ENCODE measurements around the gene RPL13.

The RPL13 gene

DNA sequence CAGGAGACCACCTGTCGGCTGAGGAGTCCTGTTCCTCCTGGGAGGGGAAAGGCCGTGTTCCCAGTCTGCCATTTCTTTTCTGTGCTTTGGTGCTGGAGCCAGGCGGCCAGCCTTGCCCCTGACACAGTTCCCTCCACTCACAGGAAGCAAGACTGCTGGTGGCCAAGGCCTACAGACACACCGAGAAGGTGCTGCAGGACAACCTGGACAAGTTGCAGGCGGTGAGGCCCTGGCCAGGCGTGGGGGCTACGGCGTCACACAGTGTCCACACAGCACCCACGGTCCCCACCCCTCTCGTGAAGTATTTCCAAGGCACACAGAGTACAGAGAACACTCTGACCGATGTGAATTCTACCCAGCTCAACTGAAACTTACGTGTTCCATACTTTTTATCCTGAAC lies 6.1 kb upstream of the RPL13 start:
- DNase-seq (ENCODE audit: low read depth) = no peak

DNA sequence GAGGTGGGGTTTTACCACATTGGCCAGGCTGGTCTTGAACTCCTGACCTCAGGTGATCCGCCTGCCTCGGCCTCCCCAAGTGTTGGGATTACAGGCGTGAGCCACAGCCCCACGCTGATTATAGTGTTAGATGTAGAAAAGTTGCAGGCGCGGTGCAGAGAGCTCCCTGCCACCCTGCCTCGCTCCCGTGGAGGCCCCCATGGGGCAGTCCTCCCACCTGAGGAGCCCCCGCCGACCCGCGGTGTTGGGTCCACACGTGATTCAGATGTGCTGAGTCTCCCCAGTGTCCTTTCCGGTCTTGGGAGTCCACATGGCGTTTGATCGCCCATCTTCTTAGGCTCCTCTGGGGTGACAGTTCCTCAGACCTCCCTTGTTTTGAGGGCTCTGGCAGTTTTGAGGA lies 5.2 kb upstream of the RPL13 start:
- no peak for DNase-seq (ENCODE audit: low read depth)
- TF ChIP-seq, protein P1, sequence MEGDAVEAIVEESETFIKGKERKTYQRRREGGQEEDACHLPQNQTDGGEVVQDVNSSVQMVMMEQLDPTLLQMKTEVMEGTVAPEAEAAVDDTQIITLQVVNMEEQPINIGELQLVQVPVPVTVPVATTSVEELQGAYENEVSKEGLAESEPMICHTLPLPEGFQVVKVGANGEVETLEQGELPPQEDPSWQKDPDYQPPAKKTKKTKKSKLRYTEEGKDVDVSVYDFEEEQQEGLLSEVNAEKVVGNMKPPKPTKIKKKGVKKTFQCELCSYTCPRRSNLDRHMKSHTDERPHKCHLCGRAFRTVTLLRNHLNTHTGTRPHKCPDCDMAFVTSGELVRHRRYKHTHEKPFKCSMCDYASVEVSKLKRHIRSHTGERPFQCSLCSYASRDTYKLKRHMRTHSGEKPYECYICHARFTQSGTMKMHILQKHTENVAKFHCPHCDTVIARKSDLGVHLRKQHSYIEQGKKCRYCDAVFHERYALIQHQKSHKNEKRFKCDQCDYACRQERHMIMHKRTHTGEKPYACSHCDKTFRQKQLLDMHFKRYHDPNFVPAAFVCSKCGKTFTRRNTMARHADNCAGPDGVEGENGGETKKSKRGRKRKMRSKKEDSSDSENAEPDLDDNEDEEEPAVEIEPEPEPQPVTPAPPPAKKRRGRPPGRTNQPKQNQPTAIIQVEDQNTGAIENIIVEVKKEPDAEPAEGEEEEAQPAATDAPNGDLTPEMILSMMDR (conservative IDR thresholded peaks at IDR 0.05; ENCODE audit: low read depth, low read length) = no peak
- no peak overlapping the region for H3K4me3 ChIP-seq (ENCODE audit: low read depth, low read length)

More for the DNA sequence above, 6.1 kb upstream of the RPL13 start:
- H3K4me3 ChIP-seq (ENCODE audit: low read depth, low read length) = no peak overlapping the region
- TF ChIP-seq, protein P1 (conservative IDR thresholded peaks at IDR 0.05; ENCODE audit: low read depth, low read length) = no peak

GRCh38 chr16:89555780-89556179 lies 4.7 kb upstream of the RPL13 start:
- no peak overlapping the region for H3K4me3 ChIP-seq (ENCODE audit: low read depth, low read length)
- TF ChIP-seq, protein P1 (conservative IDR thresholded peaks at IDR 0.05; ENCODE audit: low read depth, low read length) = no peak
- DNase-seq (ENCODE audit: low read depth) = no peak

GRCh38 chr16:89556750-89557689 lies 3.5 kb upstream of the RPL13 start:
- no peak overlapping the region for H3K4me3 ChIP-seq (ENCODE audit: low read depth, low read length)
- peak; percentile 88 for DNase-seq (ENCODE audit: low read depth)
- TF ChIP-seq, protein P1 (conservative IDR thresholded peaks at IDR 0.05; ENCODE audit: low read depth, low read length) = peak; percentile 94

GRCh38 chr16:89557690-89558490 lies 2.6 kb upstream of the RPL13 start:
- DNase-seq (ENCODE audit: low read depth) = no peak
- TF ChIP-seq, protein P1 (conservative IDR thresholded peaks at IDR 0.05; ENCODE audit: low read depth, low read length) = no peak
- no peak overlapping the region for H3K4me3 ChIP-seq (ENCODE audit: low read depth, low read length)

- TF ChIP-seq, protein P1 (conservative IDR thresholded peaks at IDR 0.05; ENCODE audit: low read depth, low read length) = no peak
- peak overlapping the region; percentile 89 for H3K4me3 ChIP-seq (ENCODE audit: low read depth, low read length)
- peak; percentile 29 for DNase-seq (ENCODE audit: low read depth)
Observed at GRCh38 chr16:89561142-89561883, 831 bp downstream of the RPL13 start.
